Astrocyte (in vitro differentiated cells and primary cell): ENCODE results near the gene LYG1.

ENCODE experiments used
- CTCF ChIP-seq: IDR thresholded peaks from 2 replicates; pipeline ENCODE4 v1.5.1; 2011; ENCODE audit warnings: low read depth, mild to moderate bottlenecking, inconsistent platforms, low read length, moderate library complexity; ENCODE audit not compliant: insufficient read depth
- EZH2 ChIP-seq: IDR thresholded peaks from 2 replicates; pipeline ENCODE4 v1.6.1; 2012; ENCODE audit warnings: mild to moderate bottlenecking, low read length, inconsistent platforms; ENCODE audit not compliant: insufficient read depth

GRCh38 chr2:99335911-99336803 is 35.2 kb upstream of the LYG1 start, which contains the start of gene TXNDC9:
- TF ChIP-seq CTCF (no peak), EZH2 (no peak)
